GM10248 (cell line): Measurements from ENCODE around the gene CIC.

ENCODE experiments used
- CTCF ChIA-PET: fragments of 300-600 bp; sonication (Branson Sonifier 250); formaldehyde crosslinking; extraction: SDS; loops from one replicate; lab custom pipeline; 2021; ENCODE audit warnings: antibody characterized with exemption; lab: Yijun Ruan, JAX
- POLR2A ChIA-PET: fragments of 350-650 bp; sonication (Branson Sonifier 250); formaldehyde crosslinking; extraction: SDS; loops from one replicate; lab custom pipeline; 2020; ENCODE audit warnings: antibody characterized with exemption; lab: Yijun Ruan, JAX
- DNase-seq: peaks from one replicate; pipeline ENCODE4 v3.0.0; 2012; ENCODE audit errors: extremely low spot score
- TF ChIP-seq, protein P1 (sequence below): IDR thresholded peaks from 2 replicates; pipeline ENCODE4 v1.5.1; 2012; ENCODE audit warnings: mild to moderate bottlenecking, low read depth; ENCODE audit errors: extremely low read depth, missing control alignments, control extremely low read depth

Gene CIC

DNA sequence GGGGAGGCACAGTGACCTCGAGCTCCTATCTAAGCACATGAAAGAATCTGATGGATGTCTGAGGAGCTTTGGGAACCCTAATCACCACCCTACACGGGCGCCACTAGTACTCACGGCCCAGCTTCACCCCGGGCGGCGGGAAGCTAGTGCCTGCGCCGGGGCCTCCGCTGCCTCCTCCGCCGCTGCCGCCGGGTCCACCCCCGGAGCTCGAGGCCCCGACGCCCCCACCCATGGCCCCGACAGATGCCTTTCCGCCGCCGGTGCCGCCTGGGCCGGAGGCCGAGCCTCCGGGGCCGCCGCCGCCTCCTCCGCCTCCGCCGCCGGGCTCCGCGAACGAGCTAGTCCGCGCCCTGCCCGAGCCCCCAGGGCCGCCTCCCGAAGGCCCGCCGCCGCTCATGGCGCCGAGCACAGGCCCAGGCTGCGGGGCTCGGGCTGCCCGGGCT, 27.0 kb upstream of the CIC start:
- TF ChIP-seq, protein P1, sequence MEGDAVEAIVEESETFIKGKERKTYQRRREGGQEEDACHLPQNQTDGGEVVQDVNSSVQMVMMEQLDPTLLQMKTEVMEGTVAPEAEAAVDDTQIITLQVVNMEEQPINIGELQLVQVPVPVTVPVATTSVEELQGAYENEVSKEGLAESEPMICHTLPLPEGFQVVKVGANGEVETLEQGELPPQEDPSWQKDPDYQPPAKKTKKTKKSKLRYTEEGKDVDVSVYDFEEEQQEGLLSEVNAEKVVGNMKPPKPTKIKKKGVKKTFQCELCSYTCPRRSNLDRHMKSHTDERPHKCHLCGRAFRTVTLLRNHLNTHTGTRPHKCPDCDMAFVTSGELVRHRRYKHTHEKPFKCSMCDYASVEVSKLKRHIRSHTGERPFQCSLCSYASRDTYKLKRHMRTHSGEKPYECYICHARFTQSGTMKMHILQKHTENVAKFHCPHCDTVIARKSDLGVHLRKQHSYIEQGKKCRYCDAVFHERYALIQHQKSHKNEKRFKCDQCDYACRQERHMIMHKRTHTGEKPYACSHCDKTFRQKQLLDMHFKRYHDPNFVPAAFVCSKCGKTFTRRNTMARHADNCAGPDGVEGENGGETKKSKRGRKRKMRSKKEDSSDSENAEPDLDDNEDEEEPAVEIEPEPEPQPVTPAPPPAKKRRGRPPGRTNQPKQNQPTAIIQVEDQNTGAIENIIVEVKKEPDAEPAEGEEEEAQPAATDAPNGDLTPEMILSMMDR, result no peak
- POLR2A ChIA-PET, result interaction anchor here (0.6 kb wide), 1 partner anchor 73 kb away, joined by 3 read pairs; no protein-coding TSS in a partner anchor
- CTCF ChIA-PET, result interaction anchor here (0.8 to 8.8 kb wide), 8 partner anchors 16 to 369 kb away, joined by 3 to 87 read pairs (median 3); partner anchors contain the start of gene POU2F2
- no peak for DNase-seq

- peak; percentile 92 for DNase-seq
- TF ChIP-seq, protein P1, result no peak
- CTCF ChIA-PET, result interaction anchor here (0.6 to 8.8 kb wide), 18 partner anchors 8 to 370 kb away, joined by 3 to 87 read pairs (median 4); partner anchors contain the start of genes DEDD2 and POU2F2
- POLR2A ChIA-PET, result interaction anchor here (0.6 to 1.5 kb wide), 7 partner anchors 8 to 129 kb away, joined by 3 to 8 read pairs (median 5); no protein-coding TSS in a partner anchor
Observed at GRCh38 chr19:42242512-42243409, 26.3 kb upstream of the CIC start, which contains the start of gene GSK3A. TSS of gene GSK3A (minus strand) at chr19:42242602. CDS start at chr19:42242465, 137 bp downstream.

GRCh38 chr19:42244347-42245220, 24.5 kb upstream of the CIC start:
- POLR2A ChIA-PET, result interaction anchor here (1.2 kb wide), 1 partner anchor 130 kb away, joined by 3 read pairs; no protein-coding TSS in a partner anchor

GRCh38 chr19:42245231-42245630, 23.8 kb upstream of the CIC start:
- ChIA-PET POLR2A (no interaction called here), CTCF (interaction anchor here (0.7 to 8.8 kb wide), 15 partner anchors 9 to 137 kb away, joined by 3 to 87 read pairs (median 5); no protein-coding TSS in a partner anchor)
- DNase-seq, result no peak
- TF ChIP-seq, protein P1, result no peak

More at GRCh38 chr19:42244347-42245220, 24.5 kb upstream of the CIC start:
- TF ChIP-seq, protein P1, result peak; percentile 69
- peak; percentile 86 for DNase-seq
- CTCF ChIA-PET, result interaction anchor here (0.8 to 8.8 kb wide), 17 partner anchors 8 to 136 kb away, joined by 3 to 87 read pairs (median 4); partner anchors contain the start of gene ZNF526

- TF ChIP-seq, protein P1, result peak; percentile 12
- DNase-seq, result no peak
- POLR2A ChIA-PET, result no interaction called here
Observed at GRCh38 chr19:42246143-42246921, 22.7 kb upstream of the CIC start.

More at GRCh38 chr19:42246143-42246921, 22.7 kb upstream of the CIC start:
- CTCF ChIA-PET, result interaction anchor here (0.9 to 8.8 kb wide), 12 partner anchors 10 to 147 kb away, joined by 3 to 87 read pairs (median 4); partner anchors contain the start of gene POU2F2
